HG03354 (cell line): Measurements from ENCODE around the gene SCAMP3.

Experiments used
- ATAC-seq: cut with Tn5 transposase; IDR thresholded peaks from one replicate; pipeline ENCODE4 v1.9.1; 2021; ENCODE audit warnings: mild to moderate bottlenecking; ENCODE audit not compliant: unreplicated experiment, poor library complexity, severe bottlenecking

SCAMP3 gene

DNA sequence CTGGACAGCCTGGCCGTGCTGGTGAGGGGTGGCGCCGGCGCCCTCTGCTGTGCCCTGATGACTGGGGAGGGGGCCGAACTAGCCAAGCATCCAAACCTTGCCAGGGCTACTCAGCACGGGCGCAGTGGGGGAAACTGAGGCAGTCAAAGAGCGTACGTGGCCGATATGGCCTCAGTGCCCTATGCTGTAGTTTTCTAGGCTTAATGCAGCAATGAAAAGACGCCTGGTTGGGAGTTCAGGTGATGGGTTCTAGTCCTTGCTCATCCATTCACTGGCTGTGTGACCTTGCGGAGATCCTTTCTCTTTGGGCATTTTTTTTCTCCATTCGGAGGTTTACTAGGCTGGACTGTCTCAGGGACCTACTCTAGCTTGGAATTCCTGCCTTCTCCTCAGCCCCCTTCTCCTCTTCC lies 52.8 kb downstream of the SCAMP3 start:
- ATAC-seq = no peak

DNA sequence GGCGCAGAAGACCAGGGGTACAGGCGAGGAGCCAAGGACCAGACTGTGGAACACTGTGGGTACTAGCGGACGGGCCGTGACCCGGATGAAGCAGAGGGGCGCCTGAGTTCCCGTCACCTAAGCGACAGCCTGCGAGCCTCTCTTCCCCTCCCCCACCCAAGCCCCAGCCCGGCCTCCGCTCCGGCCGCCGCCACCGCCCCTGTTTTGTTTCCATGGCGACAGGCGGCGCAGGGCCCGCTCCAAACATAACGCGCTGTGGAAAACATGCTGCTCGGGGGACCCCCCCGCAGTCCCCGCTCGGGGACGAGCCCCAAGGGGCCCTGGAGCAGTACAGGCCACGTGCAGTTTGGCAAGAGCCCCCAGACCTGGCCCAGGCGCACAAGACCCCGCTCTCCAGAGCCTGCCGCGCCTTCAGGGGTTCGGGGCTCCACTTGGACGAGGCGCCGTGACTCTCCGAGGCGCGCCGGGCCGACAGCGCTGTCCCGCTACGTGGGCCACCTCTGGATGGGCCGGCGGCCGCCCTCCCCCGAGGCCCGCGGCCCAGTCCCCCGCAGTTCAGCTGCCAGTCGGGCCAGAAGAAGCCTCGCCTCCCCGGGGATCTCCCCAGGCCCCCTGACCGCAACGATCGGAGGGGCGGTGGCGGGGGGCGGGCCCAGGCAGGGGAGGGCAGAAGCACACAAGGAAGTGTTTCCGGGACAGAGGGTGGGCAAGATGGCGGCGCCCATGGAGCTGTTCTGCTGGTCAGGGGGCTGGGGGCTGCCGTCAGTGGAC lies 53.4 kb downstream of the SCAMP3 start, which contains the start of gene MTX1:
TSS of gene MTX1 (plus strand) at position 155 of the 771 bp plus-strand sequence. CDS start at position 265, 110 bp downstream.
- ATAC-seq = peak; percentile 77

DNA sequence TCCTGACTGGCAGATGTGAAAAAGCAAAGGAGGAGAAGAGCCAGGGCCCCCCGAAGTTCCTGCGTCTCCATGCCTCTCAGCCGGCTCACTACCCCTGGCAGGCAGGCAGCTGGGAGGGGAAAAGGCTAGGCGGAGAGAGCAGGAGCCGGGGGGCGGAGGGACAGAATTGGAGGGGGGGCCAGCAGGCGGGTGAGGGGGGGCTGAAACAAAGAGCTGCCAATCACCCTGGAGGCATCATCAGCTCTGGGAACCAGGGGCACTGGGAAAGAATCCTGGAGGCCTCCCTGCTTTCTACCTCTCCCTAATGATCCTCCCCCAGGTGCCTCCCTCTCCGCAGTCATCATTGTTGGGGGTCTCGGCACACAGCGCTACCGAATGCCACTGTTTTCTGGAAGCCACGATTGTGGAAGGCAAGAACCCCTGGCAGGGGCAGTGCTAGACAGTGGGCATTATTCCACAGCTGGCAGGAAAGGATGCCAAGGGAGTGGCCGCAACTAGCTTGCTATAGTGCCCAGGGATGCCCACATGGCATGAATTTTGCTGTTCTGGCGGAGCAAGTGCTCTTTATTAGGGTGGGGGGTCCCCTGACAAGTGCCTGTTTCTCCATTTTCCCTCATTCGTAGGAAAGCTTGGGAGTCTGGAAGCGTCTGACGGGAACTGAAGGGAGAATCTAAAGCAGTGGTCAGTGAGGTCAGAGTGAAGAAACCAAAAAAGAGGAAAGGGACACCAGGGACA lies 54.2 kb downstream of the SCAMP3 start, which contains the start of gene THBS3:
TSS of gene THBS3 (minus strand) at position 92 of the 735 bp plus-strand sequence. CDS start at position 71, 21 bp downstream.
- no peak for ATAC-seq

DNA sequence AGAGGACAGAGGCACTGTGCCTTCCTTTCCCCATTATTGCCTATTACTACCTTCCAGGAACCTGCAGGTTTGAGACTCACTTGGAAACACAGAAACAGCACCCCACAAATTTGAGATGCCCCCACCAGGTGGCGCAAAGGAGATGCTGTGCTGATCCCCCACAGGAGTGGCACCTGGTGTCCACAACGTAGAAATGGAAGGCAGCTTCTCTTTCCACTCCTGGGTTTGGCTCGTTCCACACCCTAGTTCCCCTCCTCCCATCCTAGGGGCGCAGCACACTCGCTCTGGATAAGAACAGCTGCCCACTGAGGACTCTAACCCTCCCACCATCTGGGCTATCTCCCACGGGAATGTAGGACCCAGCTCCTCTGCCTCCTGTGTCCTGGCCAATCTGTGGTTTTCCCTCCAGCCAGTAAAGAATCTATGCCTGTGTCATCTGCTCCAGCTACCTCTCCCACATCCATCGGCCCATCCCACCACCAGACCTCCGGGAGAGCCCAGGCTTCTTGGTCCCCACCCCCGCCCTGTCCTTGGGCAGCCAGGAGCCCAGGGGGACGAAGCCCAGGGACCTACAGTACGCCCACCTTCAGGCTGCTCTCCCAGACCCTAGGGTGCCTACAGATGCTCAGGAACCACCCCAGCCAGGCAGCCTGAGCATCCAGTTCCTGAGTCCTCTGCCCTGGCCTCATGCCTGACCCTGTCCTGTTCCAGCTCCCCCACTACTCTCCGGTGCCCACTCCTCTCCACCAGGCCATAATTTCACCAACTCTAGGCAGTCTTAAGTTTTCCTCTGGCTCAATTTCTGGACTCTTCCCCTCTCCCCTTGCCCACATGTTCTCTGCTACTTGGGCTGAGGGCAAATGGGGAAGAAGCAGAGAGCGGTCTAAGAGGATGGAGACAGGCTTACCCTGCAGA lies 55.0 kb downstream of the SCAMP3 start:
- no peak for ATAC-seq
